Mucosa of rectum (tissue), 2 donors: ENCODE measurements around the gene LYRM1.

Source experiments
- H3K27ac ChIP-seq, 2 donors: one replicate each; pipeline ENCODE4 v1.7.0; 2013; ENCODE audit warnings: inconsistent platforms in 2 of 2, low read depth in 2 of 2, low read length in 2 of 2
- H3K27me3 ChIP-seq, 2 donors: one replicate each; pipeline ENCODE4 v1.7.0; 2013; ENCODE audit warnings: low read length in 2 of 2; ENCODE audit not compliant: control insufficient read depth in 2 of 2, insufficient read depth in 2 of 2
- H3K36me3 ChIP-seq, 2 donors: one replicate each; pipeline ENCODE4 v1.7.0; 2013; ENCODE audit warnings: low read length in 2 of 2; ENCODE audit not compliant: control insufficient read depth in 2 of 2, insufficient read depth in 2 of 2
- H3K4me1 ChIP-seq, 2 donors: one replicate each; pipeline ENCODE4 v1.7.0; 2013; ENCODE audit warnings: low read length in 2 of 2, mild to moderate bottlenecking in 1 of 2; ENCODE audit not compliant: control insufficient read depth in 2 of 2, insufficient read depth in 2 of 2
- H3K4me3 ChIP-seq, 2 donors: one replicate each; pipeline ENCODE4 v1.7.0; 2013; ENCODE audit warnings: low read length in 2 of 2
- H3K9ac ChIP-seq, 2 donors: one replicate each; pipeline ENCODE4 v1.7.0; 2013; ENCODE audit warnings: low read length in 2 of 2, low read depth in 1 of 2, mild to moderate bottlenecking in 1 of 2
- H3K9me3 ChIP-seq, 2 donors: one replicate each; pipeline ENCODE4 v1.7.0; 2013; ENCODE audit warnings: low read length in 2 of 2; ENCODE audit not compliant: control insufficient read depth in 2 of 2
- donor health status: healthy.
- donor health status: Normal muscosa, but diverticular disease.

The LYRM1 gene

GRCh38 chr16:20883554-20884239 lies 16.9 kb upstream of the LYRM1 start:
- H3K27ac ChIP-seq = peak overlapping the region; percentile 39 to 52
- no peak overlapping the region for H3K4me3 ChIP-seq
- H3K9ac ChIP-seq = no peak overlapping the region
- H3K36me3 ChIP-seq = no peaks in the 10 kb centered on the region
- no peaks in the 10 kb centered on the region for H3K27me3 ChIP-seq
- no peaks in the 10 kb centered on the region for H3K9me3 ChIP-seq
- peaks cover 19 to 36% of the 10 kb centered on the region in 2 donors for H3K4me1 ChIP-seq

- H3K4me1 ChIP-seq = peaks cover 17 to 36% of the 10 kb centered on the region in 2 donors
- no peak overlapping the region for H3K4me3 ChIP-seq
- no peaks in the 10 kb centered on the region for H3K9me3 ChIP-seq
- no peak overlapping the region for H3K9ac ChIP-seq
- no peaks in the 10 kb centered on the region for H3K36me3 ChIP-seq
- H3K27ac ChIP-seq = peak overlapping the region; percentile 39 to 52
- H3K27me3 ChIP-seq = no peaks in the 10 kb centered on the region
Observed at GRCh38 chr16:20884240-20884556, 16.4 kb upstream of the LYRM1 start.

GRCh38 chr16:20886320-20886719 lies 14.3 kb upstream of the LYRM1 start:
- H3K9me3 ChIP-seq = no peaks in the 10 kb centered on the region
- H3K36me3 ChIP-seq = no peaks in the 10 kb centered on the region
- no peaks in the 10 kb centered on the region for H3K27me3 ChIP-seq
- no peak overlapping the region for H3K27ac ChIP-seq
- no peak overlapping the region for H3K9ac ChIP-seq
- H3K4me3 ChIP-seq = no peak overlapping the region
- H3K4me1 ChIP-seq = peaks cover 23 to 36% of the 10 kb centered on the region in 2 donors

GRCh38 chr16:20887207-20887606 lies 13.4 kb upstream of the LYRM1 start:
- Histone ChIP-seq H3K9ac (no peak overlapping the region), H3K36me3 (peaks cover 0 to 6% of the 10 kb centered on the region in 2 donors), H3K9me3 (no peaks in the 10 kb centered on the region), H3K27ac (no peak overlapping the region), H3K27me3 (no peaks in the 10 kb centered on the region), H3K4me3 (no peak overlapping the region), H3K4me1 (peaks cover 20 to 30% of the 10 kb centered on the region in 2 donors)

GRCh38 chr16:20889625-20890275 lies 10.8 kb upstream of the LYRM1 start:
- H3K9me3 ChIP-seq = no peaks in the 10 kb centered on the region

GRCh38 chr16:20894388-20894787 lies 6.2 kb upstream of the LYRM1 start:
- Histone ChIP-seq H3K36me3 (peaks cover 10 to 14% of the 10 kb centered on the region in 2 donors), H3K9me3 (no peaks in the 10 kb centered on the region), H3K4me1 (peaks cover 11 to 13% of the 10 kb centered on the region in 2 donors)

More at GRCh38 chr16:20889625-20890275, 10.8 kb upstream of the LYRM1 start:
- H3K9ac ChIP-seq = no peak overlapping the region
- peaks cover 0 to 14% of the 10 kb centered on the region in 2 donors for H3K36me3 ChIP-seq
- no peaks in the 10 kb centered on the region for H3K27me3 ChIP-seq
- H3K4me1 ChIP-seq = peaks cover 12 to 16% of the 10 kb centered on the region in 2 donors
- H3K4me3 ChIP-seq = no peak overlapping the region
- H3K27ac ChIP-seq = peak overlapping the region in 1 of 2 donors; percentile 27

GRCh38 chr16:20897253-20897897 lies 3.2 kb upstream of the LYRM1 start:
- H3K4me1 ChIP-seq = peaks cover 13 to 14% of the 10 kb centered on the region in 2 donors
- no peak overlapping the region for H3K27ac ChIP-seq
- H3K9me3 ChIP-seq = no peaks in the 10 kb centered on the region
- H3K9ac ChIP-seq = no peak overlapping the region
- H3K27me3 ChIP-seq = no peaks in the 10 kb centered on the region
- peaks cover 7 to 10% of the 10 kb centered on the region in 2 donors for H3K36me3 ChIP-seq
- H3K4me3 ChIP-seq = no peak overlapping the region

More at GRCh38 chr16:20894388-20894787, 6.2 kb upstream of the LYRM1 start:
- Histone ChIP-seq H3K27me3 (no peaks in the 10 kb centered on the region), H3K27ac (no peak overlapping the region), H3K4me3 (no peak overlapping the region), H3K9ac (no peak overlapping the region)

GRCh38 chr16:20897922-20898321 lies 2.6 kb upstream of the LYRM1 start:
- Histone ChIP-seq H3K4me3 (no peak overlapping the region), H3K27ac (no peak overlapping the region), H3K4me1 (peaks cover 13 to 14% of the 10 kb centered on the region in 2 donors), H3K27me3 (no peaks in the 10 kb centered on the region), H3K9me3 (no peaks in the 10 kb centered on the region), H3K36me3 (peaks cover 7 to 10% of the 10 kb centered on the region in 2 donors), H3K9ac (no peak overlapping the region)

GRCh38 chr16:20899071-20899470 lies 1.5 kb upstream of the LYRM1 start:
- Histone ChIP-seq H3K36me3 (peaks cover 4 to 10% of the 10 kb centered on the region in 2 donors), H3K27me3 (no peaks in the 10 kb centered on the region), H3K9ac (peak overlapping the region in 1 of 2 donors; percentile 71), H3K9me3 (no peaks in the 10 kb centered on the region), H3K4me3 (peak overlapping the region; percentile 92 to 98), H3K27ac (peak overlapping the region; percentile 95), H3K4me1 (peaks cover 20% of the 10 kb centered on the region in 2 donors)
